Endothelial cell of umbilical vein (primary cell): ENCODE results near the gene WAC. TPM values are rescaled to one million over a fixed set of nuclear protein-coding genes. Genes with fewer than 3 reads are reported as not detected.

Experiments
- BruUV-seq: library from RNA; stranded (reverse); fragments of 400-500 nt; replicated peaks from 2 replicates; lab custom pipeline; 2021; lab: Mats Ljungman, UMichigan
- CTCF ChIA-PET: fragments of 300-600, 350-600 bp; sonication (Branson Sonifier 250); formaldehyde crosslinking; loops from one replicate; lab custom pipeline; 2021; ENCODE audit warnings: antibody characterized with exemption, inconsistent platforms; lab: Charles Lee
- POLR2A ChIA-PET: fragments of 300-600, 350-600 bp; sonication (Branson Sonifier 250); formaldehyde crosslinking; loops from one replicate; lab custom pipeline; 2021; ENCODE audit warnings: antibody characterized with exemption, inconsistent platforms; lab: Charles Lee
- DNase-seq: peaks from one replicate; pipeline ENCODE4 v3.0.0-alpha.2; 2011; ENCODE audit warnings: low read depth, low spot score
- FAIRE-seq: peaks from 2 replicates; lab custom pipeline; 2011; peaks lifted over from hg19 to GRCh38; lab: Jason Lieb, UNC
- H2AFZ ChIP-seq: 2 replicates; pipeline ENCODE4 v1.6.0; 2012; ENCODE audit warnings: low read depth, low read length, control low read depth, inconsistent platforms
- H3K27ac ChIP-seq: 2 replicates; pipeline ENCODE4 v1.5.1; 2011; ENCODE audit warnings: low read depth, mild to moderate bottlenecking, control low read depth, low read length, moderate library complexity; ENCODE audit not compliant: insufficient read depth
- H3K27me3 ChIP-seq, 2 experiments: 2 replicates each; pipeline versions ENCODE4 v1.6.0 to v1.6.1; 2011; ENCODE audit warnings: low read length in 2 of 2, mixed read lengths in 1 of 2; ENCODE audit not compliant: control insufficient read depth in 2 of 2, insufficient read depth in 2 of 2
- H3K36me3 ChIP-seq, 2 experiments: 2 replicates in 1 of 2; 3 replicates in 1 of 2; pipeline ENCODE4 v1.5.1; 2011; ENCODE audit warnings: low read length in 2 of 2, mild to moderate bottlenecking in 1 of 2, moderate library complexity in 1 of 2; ENCODE audit not compliant: control insufficient read depth in 2 of 2, insufficient read depth in 2 of 2; ENCODE audit errors: extremely low read depth in 1 of 2
- H3K4me1 ChIP-seq: 3 replicates; pipeline ENCODE4 v1.5.1; 2011; ENCODE audit warnings: mild to moderate bottlenecking, low read length; ENCODE audit not compliant: control insufficient read depth, insufficient read depth; ENCODE audit errors: extremely low read depth
- H3K4me2 ChIP-seq: 2 replicates; pipeline ENCODE4 v1.6.1; 2011; ENCODE audit warnings: low read length, control low read depth, mixed read lengths; ENCODE audit not compliant: insufficient read depth
- H3K4me3 ChIP-seq, 3 experiments: fragments of 200-600 bp in 1 of 3; sonication (generic), shearing (Covaris generic) in 1 of 3; replicated peaks in 1 of 3; 2 replicates each; pipeline ENCODE4 v1.5.1; 2011 to 2016; ENCODE audit warnings: control low read depth in 3 of 3, low read length in 3 of 3, mild to moderate bottlenecking in 2 of 3, inconsistent platforms in 1 of 3, low read depth in 1 of 3, moderate library complexity in 1 of 3; ENCODE audit not compliant: insufficient read depth in 1 of 3
- H3K79me2 ChIP-seq: 2 replicates; pipeline ENCODE4 v1.6.0; 2012; ENCODE audit warnings: low read length, inconsistent platforms; ENCODE audit not compliant: control insufficient read depth, insufficient read depth
- H3K9ac ChIP-seq: replicated peaks from 2 replicates; pipeline ENCODE3; 2011; ENCODE audit warnings: low read length, control low read depth; ENCODE audit not compliant: insufficient read depth; ENCODE audit errors: extremely low read depth
- H3K9me1 ChIP-seq: replicated peaks from 3 replicates; pipeline ENCODE4 v1.6.0; 2011; ENCODE audit warnings: mild to moderate bottlenecking, low read length; ENCODE audit not compliant: control insufficient read depth, insufficient read depth; ENCODE audit errors: extremely low read depth
- H3K9me3 ChIP-seq: replicated peaks from 2 replicates; pipeline ENCODE4 v1.5.1; 2012; ENCODE audit warnings: low read length, inconsistent platforms; ENCODE audit not compliant: control insufficient read depth, insufficient read depth
- H4K20me1 ChIP-seq: replicated peaks from 2 replicates; pipeline ENCODE3; 2011; ENCODE audit warnings: mild to moderate bottlenecking, low read length; ENCODE audit not compliant: control insufficient read depth, insufficient read depth; ENCODE audit errors: extremely low read depth
- CTCF ChIP-seq, 2 donors: IDR thresholded peaks; 1 replicate in 1 of 2; 2 replicates in 1 of 2; pipeline ENCODE4 v1.5.1; 2011; ENCODE audit warnings: low read length in 2 of 2, mild to moderate bottlenecking in 2 of 2, moderate library complexity in 2 of 2, control low read depth in 1 of 2, inconsistent platforms in 1 of 2, low read depth in 1 of 2; ENCODE audit not compliant: insufficient read depth in 1 of 2; ENCODE audit errors: extremely low read depth in 1 of 2
- EZH2 ChIP-seq: IDR thresholded peaks from 2 replicates; pipeline ENCODE4 v1.6.1; 2012; ENCODE audit warnings: borderline replicate concordance, low read depth, mild to moderate bottlenecking, moderate library complexity, low read length, inconsistent platforms; ENCODE audit not compliant: severe bottlenecking
- FOS ChIP-seq: IDR thresholded peaks from 2 replicates; pipeline ENCODE4 v1.6.1; 2011; ENCODE audit warnings: mild to moderate bottlenecking, low read length, moderate library complexity, borderline replicate concordance; ENCODE audit not compliant: insufficient read depth
- JUN ChIP-seq: IDR thresholded peaks from 2 replicates; pipeline ENCODE4 v1.6.1; 2011; ENCODE audit warnings: borderline replicate concordance, low read depth; ENCODE audit not compliant: insufficient read length, insufficient read depth
- MAX ChIP-seq: IDR thresholded peaks from 2 replicates; pipeline ENCODE4 v1.6.1; 2011; ENCODE audit not compliant: insufficient read depth, insufficient read length
- POLR2A ChIP-seq: IDR thresholded peaks from 2 replicates; pipeline ENCODE4 v1.6.1; 2012; ENCODE audit warnings: low read depth, mild to moderate bottlenecking, control low read depth, low read length
- dilution Hi-C: fragments of 300-500 bp; cut with MboI; formaldehyde crosslinking; loops from one replicate; pipeline ENCODE4 v1.15.0; 2019; ENCODE audit warnings: low sequenced_read_pairs; ENCODE audit not compliant: extremely low pct_ligation_motif_present
- intact Hi-C: fragments of 100-400 bp; cut with micrococcal nuclease; formaldehyde crosslinking; loops from one replicate; pipeline ENCODE4 v1.10.0; 2022
- polyA plus RNA-seq, 4 experiments: library from polyadenylated mRNA; depleted of rRNA in 3 of 4; stranded (reverse) in 3 of 4; unstranded in 1 of 4; fragments of >200 nt; gene quantifications; 2 replicates each; pipeline versions ENCODE4 v1.2.1 to v1.2.3, GENCODE V29; 2011 to 2012; ENCODE audit warnings: missing spikeins in 1 of 4
- total RNA-seq: library from RNA; stranded (reverse); gene quantifications from 2 replicates; pipeline ENCODE4 v1.2.3, GENCODE V29; 2021

The WAC gene
- total and polyA plus RNA-seq, 2 donors (not counting 3 experiments of a cell fraction or from before 2014, with no cell fraction given) = 49.2 to 101 TPM

DNA sequence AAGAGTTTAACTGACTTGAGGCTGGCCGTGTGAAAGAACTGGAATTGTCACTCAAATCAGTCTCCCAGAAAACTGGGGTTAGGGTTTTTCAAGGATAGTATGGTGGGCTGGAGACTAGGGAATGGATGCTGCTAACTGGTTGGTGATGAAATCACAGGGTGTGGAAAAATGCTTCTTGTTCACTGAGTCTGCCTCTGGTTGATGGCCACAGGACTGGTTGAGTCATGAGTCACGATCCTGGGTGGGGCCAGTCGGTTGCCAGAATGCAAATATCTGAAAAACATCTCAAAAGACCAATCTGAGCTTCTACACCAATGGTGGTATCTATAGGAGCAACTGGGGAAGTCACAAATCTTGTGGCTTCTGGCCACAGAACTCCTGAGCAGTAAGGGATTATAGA lies 128.1 kb downstream of the WAC start:
- H3K4me1 ChIP-seq = no peaks in the 10 kb centered on the region
- dilution Hi-C loops (no loop called here), intact Hi-C loops (no loop called here)
- ChIA-PET POLR2A (no interaction called here), CTCF (interaction anchor here (6.1 to 6.2 kb wide), 2 partner anchors 329 to 643 kb away, joined by 244 to 295 read pairs; no protein-coding TSS in a partner anchor)
- H4K20me1 ChIP-seq = no peaks in the 10 kb centered on the region
- H2AFZ ChIP-seq = no peak overlapping the region
- no peak overlapping the region for H3K9ac ChIP-seq
- no peaks in the 10 kb centered on the region for H3K79me2 ChIP-seq
- TF ChIP-seq JUN = no peak
- no peak for TF ChIP-seq POLR2A
- TF ChIP-seq CTCF (IDR thresholded peaks at IDR 0.05; ENCODE audit: extremely low read depth in 1 of 2, insufficient read depth in 1 of 2, low read depth in 1 of 2, low read length in 2 of 2) = no peak
- no peak for TF ChIP-seq FOS
- TF ChIP-seq MAX = no peak
- no peak for TF ChIP-seq EZH2
- no peaks in the 10 kb centered on the region for H3K27me3 ChIP-seq
- FAIRE-seq (no peak), DNase-seq (no peak)
- H3K9me3 ChIP-seq = no peaks in the 10 kb centered on the region
- H3K36me3 ChIP-seq = no peaks in the 10 kb centered on the region
- BruUV-seq = no TSS peak
- H3K4me2 ChIP-seq = no peak overlapping the region
- H3K4me3 ChIP-seq = no peak overlapping the region
- H3K9me1 ChIP-seq = no peaks in the 10 kb centered on the region
- no peak overlapping the region for H3K27ac ChIP-seq
